GM12873 (cell line): ENCODE results near the gene ANGPTL4.
A peak's percentile ranks its signal among the peaks of the same experiment; 100 is the strongest.

ENCODE experiments used
- CTCF ChIP-seq: IDR thresholded peaks from 2 replicates; pipeline ENCODE4 v1.5.1; 2012; ENCODE audit warnings: low read depth, mild to moderate bottlenecking, moderate library complexity, low read length, control low read depth; ENCODE audit not compliant: insufficient read depth; ENCODE audit errors: missing control alignments

Gene ANGPTL4

GRCh38 chr19:8338835-8339234 is 25.1 kb upstream of the ANGPTL4 start:
- TF ChIP-seq CTCF, result no peak

GRCh38 chr19:8340341-8341096 is 23.4 kb upstream of the ANGPTL4 start:
- peak; percentile 31 for TF ChIP-seq CTCF

GRCh38 chr19:8342316-8342683 is 21.7 kb upstream of the ANGPTL4 start:
- TF ChIP-seq CTCF, result no peak

- no peak for TF ChIP-seq CTCF
Measured at GRCh38 chr19:8342684-8343482, 21.1 kb upstream of the ANGPTL4 start, which contains the start of gene KANK3. Gene KANK3 (minus strand): TSS chr19:8343262. CDS start chr19:8337828, 5,434 bp downstream.

- no peak for TF ChIP-seq CTCF
Measured at GRCh38 chr19:8343483-8343844, 20.5 kb upstream of the ANGPTL4 start.

GRCh38 chr19:8352134-8352827 is 11.7 kb upstream of the ANGPTL4 start:
- no peak for TF ChIP-seq CTCF
